GM12891 (cell line): ENCODE data around the gene NRIP1.

Experiments used
- POLR2A ChIP-seq: IDR thresholded peaks from 2 replicates; pipeline ENCODE4 v1.6.1; 2011; ENCODE audit warnings: low read depth, low read length, control low read depth
- POLR2AphosphoS5 ChIP-seq: IDR thresholded peaks from 2 replicates; pipeline ENCODE4 v1.6.1; 2011; ENCODE audit warnings: low read depth, low read length, control low read depth
- POU2F2 ChIP-seq: IDR thresholded peaks from 2 replicates; pipeline ENCODE4 v1.6.1; 2011; ENCODE audit warnings: low read depth, mild to moderate bottlenecking, control low read depth, low read length, moderate library complexity
- SPI1 ChIP-seq: IDR thresholded peaks from 2 replicates; pipeline ENCODE4 v1.6.1; 2011; ENCODE audit warnings: low read depth, low read length, control low read depth

DNA sequence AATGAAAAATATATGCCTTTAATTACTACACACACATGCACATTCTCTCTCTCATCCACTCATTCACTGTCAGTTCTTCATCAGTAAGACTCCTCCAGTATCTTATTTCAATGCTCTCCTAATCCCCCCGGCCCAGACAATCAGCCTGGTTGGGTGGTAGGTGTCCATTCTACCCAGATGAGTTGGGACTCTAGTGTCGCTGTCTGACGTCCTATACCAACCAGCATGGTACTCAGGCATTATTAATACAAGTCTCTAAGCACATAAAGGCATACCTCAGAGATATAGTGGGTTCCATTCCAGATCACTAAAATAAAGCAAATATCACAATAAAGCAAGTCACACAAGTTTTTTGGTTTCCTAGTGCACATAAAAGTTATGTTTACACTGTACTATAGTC lies 19.8 kb downstream of the NRIP1 start:
- TF ChIP-seq POLR2A (no peak), POLR2AphosphoS5 (no peak), SPI1 (no peak), POU2F2 (no peak)
